CD4-positive, alpha-beta T cell (primary cell): ENCODE measurements around the gene MYO1D. TPM values are rescaled to one million over a fixed set of nuclear protein-coding genes. Genes with fewer than 3 reads are reported as not detected.

Experiments used
- ATAC-seq: fragments of 200-7000 bp; cut with Tn5 transposase; one replicate; pipeline ENCODE4 v1.10.0; 2022; ENCODE audit warnings: mild to moderate bottlenecking; ENCODE audit not compliant: poor library complexity
- CTCF ChIA-PET: fragments of 350-600 bp; sonication (Branson Sonifier 250); formaldehyde crosslinking; loops from one replicate; lab custom pipeline; 2021; ENCODE audit warnings: antibody characterized with exemption, inconsistent platforms; lab: Charles Lee
- POLR2A ChIA-PET: fragments of 350-600 bp; sonication (Branson Sonifier 250); formaldehyde crosslinking; loops from one replicate; lab custom pipeline; 2021; ENCODE audit warnings: antibody characterized with exemption, inconsistent platforms; lab: Charles Lee
- DNase-seq, 14 experiments: peaks; one replicate each; pipeline ENCODE4 v3.0.0-alpha.2; 2013 to 2020; ENCODE audit warnings: mixed read lengths in 2 of 14
- H3K27ac ChIP-seq, 2 donors: one replicate each; pipeline versions ENCODE4 v1.5.1 to v1.7.0; 2013; ENCODE audit warnings: low read length in 2 of 2, low read depth in 1 of 2, mild to moderate bottlenecking in 1 of 2
- H3K27me3 ChIP-seq, 2 experiments: 1 replicate in 1 of 2; 2 replicates in 1 of 2; pipeline versions ENCODE4 v1.6.1 to v1.7.0; 2013; ENCODE audit warnings: low read length in 2 of 2, control low read depth in 1 of 2, mild to moderate bottlenecking in 1 of 2, moderate library complexity in 1 of 2; ENCODE audit not compliant: insufficient read depth in 2 of 2, control insufficient read depth in 1 of 2
- H3K36me3 ChIP-seq: one replicate; pipeline ENCODE4 v1.6.1; 2013; ENCODE audit warnings: low read length, control low read depth; ENCODE audit not compliant: insufficient read depth
- H3K4me1 ChIP-seq: one replicate; pipeline ENCODE4 v1.6.1; 2013; ENCODE audit warnings: low read length, control low read depth; ENCODE audit not compliant: insufficient read depth
- H3K4me3 ChIP-seq: one replicate; pipeline ENCODE4 v1.5.1; 2013; ENCODE audit warnings: mild to moderate bottlenecking, low read length, moderate library complexity
- H3K9me3 ChIP-seq, 2 experiments: 1 replicate in 1 of 2; 2 replicates in 1 of 2; pipeline versions ENCODE4 v1.6.1 to v1.7.0; 2013; ENCODE audit warnings: low read length in 2 of 2, mild to moderate bottlenecking in 2 of 2, control low read depth in 1 of 2, moderate library complexity in 1 of 2; ENCODE audit not compliant: control insufficient read depth in 1 of 2, insufficient read depth in 1 of 2
- H3K27ac Mint-ChIP-seq: one replicate; pipeline ENCODE4 v1.8.0; 2020; ENCODE audit warnings: mixed read lengths
- H3K27me3 Mint-ChIP-seq: one replicate; pipeline ENCODE4 v1.8.0; 2021; ENCODE audit warnings: mixed read lengths
- H3K36me3 Mint-ChIP-seq: one replicate; pipeline ENCODE4 v1.8.0; 2021; ENCODE audit warnings: low read depth, mixed read lengths
- H3K4me1 Mint-ChIP-seq: one replicate; pipeline ENCODE4 v1.8.0; 2021; ENCODE audit warnings: low read depth, mixed read lengths
- H3K4me3 Mint-ChIP-seq: one replicate; pipeline ENCODE4 v1.8.0; 2020; ENCODE audit warnings: mild to moderate bottlenecking, mixed read lengths
- H3K9me3 Mint-ChIP-seq: one replicate; pipeline ENCODE4 v1.8.0; 2020; ENCODE audit warnings: mixed read lengths
- CTCF ChIP-seq: fragments of 200-600 bp; IDR thresholded peaks from one replicate; pipeline ENCODE4 v1.8.0; 2022; ENCODE audit warnings: antibody characterized with exemption, mild to moderate bottlenecking
- intact Hi-C, 2 experiments: fragments of 100-400 bp; cut with DNase I in 1 of 2; cut with micrococcal nuclease in 1 of 2; formaldehyde crosslinking; loops; one replicate each; pipeline versions ENCODE4 v1.15.1 to v1.9.0; 2023 to 2025; cut with DNase I, micrococcal nuclease
- total RNA-seq, 174 experiments: library from RNA in 2 of 174; stranded (reverse) in 2 of 174; gene quantifications; one replicate each; pipeline ENCODE4 v1.2.3 and lab custom pipeline; 2021 to 2026

The MYO1D gene
- total RNA-seq, 2 experiments from 2014 or later = 5.8 to 6.4 TPM

- Mint-ChIP-seq H3K4me3 (no peak overlapping the region), H3K36me3 (no peaks in the 10 kb centered on the region), H3K4me1 (peaks cover 19% of the 10 kb centered on the region), H3K27me3 (no peaks in the 10 kb centered on the region), H3K27ac (no peak overlapping the region), H3K9me3 (no peaks in the 10 kb centered on the region)
- intact Hi-C loops = loop anchor here in 1 of 2 experiments (5.0 kb wide), 2 partner anchors 33 to 78 kb away; no protein-coding TSS in a partner anchor
- no peak overlapping the region for H3K4me3 ChIP-seq
- no peaks in the 10 kb centered on the region for H3K27me3 ChIP-seq
- no peak overlapping the region for H3K27ac ChIP-seq
- CTCF ChIA-PET = no interaction called here
- DNase-seq (no peak), ATAC-seq (no peak)
- POLR2A ChIA-PET = interaction anchor here (3.1 kb wide), 1 partner anchor 43 kb away, joined by 19 read pairs; the partner anchor contains the start of gene CDK5R1
- peaks cover 17% of the 10 kb centered on the region for H3K4me1 ChIP-seq
- no peaks in the 10 kb centered on the region for H3K9me3 ChIP-seq
- no peaks in the 10 kb centered on the region for H3K36me3 ChIP-seq
- no peak for TF ChIP-seq CTCF
These were observed 347.3 kb downstream of the MYO1D start for GRCh38 chr17:32529604-32530003.

- Histone ChIP-seq H3K9me3 (no peaks in the 10 kb centered on the region), H3K4me3 (no peak overlapping the region), H3K27me3 (no peaks in the 10 kb centered on the region), H3K4me1 (peaks cover 24% of the 10 kb centered on the region), H3K27ac (peak overlapping the region in 1 of 2 donors; percentile 55), H3K36me3 (no peaks in the 10 kb centered on the region)
- intact Hi-C loops = loop anchor here in 1 of 2 experiments (5.0 kb wide), 2 partner anchors 33 to 78 kb away; no protein-coding TSS in a partner anchor
- ChIA-PET POLR2A (interaction anchor here (3.1 kb wide), 1 partner anchor 42 kb away, joined by 19 read pairs; the partner anchor contains the start of gene CDK5R1), CTCF (interaction anchor here (1.2 to 1.3 kb wide), 2 partner anchors 42 to 45 kb away, joined by 3 read pairs; partner anchors contain the start of gene CDK5R1)
- DNase-seq (peak in 3 of 14 experiments; percentile 36 to 56 (median 54)), ATAC-seq (peak; percentile 53)
- Mint-ChIP-seq H3K9me3 (no peaks in the 10 kb centered on the region), H3K4me1 (peaks cover 24% of the 10 kb centered on the region), H3K27ac (peak overlapping the region; percentile 0), H3K36me3 (no peaks in the 10 kb centered on the region), H3K27me3 (no peaks in the 10 kb centered on the region), H3K4me3 (no peak overlapping the region)
- no peak for TF ChIP-seq CTCF
These were observed 348.1 kb downstream of the MYO1D start for GRCh38 chr17:32528825-32529224.

- Mint-ChIP-seq H3K27ac (no peak overlapping the region), H3K36me3 (no peaks in the 10 kb centered on the region), H3K4me3 (no peak overlapping the region), H3K4me1 (peaks cover 40% of the 10 kb centered on the region), H3K27me3 (no peaks in the 10 kb centered on the region), H3K9me3 (no peaks in the 10 kb centered on the region)
- Histone ChIP-seq H3K27me3 (no peaks in the 10 kb centered on the region), H3K4me3 (no peak overlapping the region), H3K4me1 (peaks cover 34% of the 10 kb centered on the region), H3K36me3 (no peaks in the 10 kb centered on the region), H3K9me3 (no peaks in the 10 kb centered on the region), H3K27ac (no peak overlapping the region)
- ChIA-PET POLR2A (interaction anchor here (3.1 kb wide), 1 partner anchor 40 kb away, joined by 19 read pairs; the partner anchor contains the start of gene CDK5R1), CTCF (no interaction called here)
- intact Hi-C loops = loop anchor here in 1 of 2 experiments (5.0 kb wide), 2 partner anchors 35 to 80 kb away; no protein-coding TSS in a partner anchor
- TF ChIP-seq CTCF = no peak
- no peak for DNase-seq
- no peak for ATAC-seq
These were observed 349.8 kb downstream of the MYO1D start for GRCh38 chr17:32527146-32527545.
